Hippocampal formation (tissue), 2 donors: Measurements from ENCODE around the gene EN1.

ENCODE experiments used
- DNase-seq, 2 donors: peaks; one replicate each; lab custom pipeline; 2025; lab: John Stamatoyannopoulos, UW

Gene EN1

GRCh38 chr2:118842661-118843482, 4.6 kb downstream of the EN1 start:
- DNase-seq = no peak

- DNase-seq = no peak
These were observed 5.5 kb downstream of the EN1 start for GRCh38 chr2:118841828-118842461.

- DNase-seq = no peak
These were observed 6.0 kb downstream of the EN1 start for GRCh38 chr2:118841450-118841827.

GRCh38 chr2:118838741-118839455, 8.6 kb downstream of the EN1 start:
- no peak for DNase-seq

GRCh38 chr2:118837621-118838020, 9.8 kb downstream of the EN1 start:
- DNase-seq = no peak

- DNase-seq = no peak
These were observed 10.4 kb downstream of the EN1 start for GRCh38 chr2:118837067-118837466.

GRCh38 chr2:118836411-118836930, 11.0 kb downstream of the EN1 start:
- no peak for DNase-seq

- DNase-seq = no peak
These were observed 11.6 kb downstream of the EN1 start for GRCh38 chr2:118835746-118836410.

GRCh38 chr2:118834901-118835745, 12.3 kb downstream of the EN1 start:
- DNase-seq = no peak

- DNase-seq = no peak
These were observed 13.0 kb downstream of the EN1 start for GRCh38 chr2:118834440-118834810.

- no peak for DNase-seq
These were observed 13.6 kb downstream of the EN1 start for GRCh38 chr2:118833716-118834439.

- no peak for DNase-seq
These were observed 14.4 kb downstream of the EN1 start for GRCh38 chr2:118832791-118833715.

- DNase-seq = no peak
These were observed 15.2 kb downstream of the EN1 start for GRCh38 chr2:118832071-118832790.

- no peak for DNase-seq
These were observed 16.6 kb downstream of the EN1 start for GRCh38 chr2:118830881-118831280.

- DNase-seq = no peak
These were observed 17.3 kb downstream of the EN1 start for GRCh38 chr2:118830118-118830517.

GRCh38 chr2:118826093-118826492, 21.4 kb downstream of the EN1 start:
- no peak for DNase-seq

GRCh38 chr2:118823633-118824032, 23.8 kb downstream of the EN1 start:
- no peak for DNase-seq

GRCh38 chr2:118822572-118822971, 24.9 kb downstream of the EN1 start:
- no peak for DNase-seq

- no peak for DNase-seq
These were observed 25.4 kb downstream of the EN1 start for GRCh38 chr2:118822015-118822414.
